ENCODE measurements around the gene ACOT6. TPM values are rescaled to one million over a fixed set of nuclear protein-coding genes. Genes with fewer than 3 reads are reported as not detected.
"Not testable (repeated sequence)": the region's sequence is repeated elsewhere in the genome, so short reads cannot be mapped to it uniquely, and the experiment has no call there.

ACOT6 gene
- total RNA-seq, 1 experiment from 2014 or later = not detected

DNA sequence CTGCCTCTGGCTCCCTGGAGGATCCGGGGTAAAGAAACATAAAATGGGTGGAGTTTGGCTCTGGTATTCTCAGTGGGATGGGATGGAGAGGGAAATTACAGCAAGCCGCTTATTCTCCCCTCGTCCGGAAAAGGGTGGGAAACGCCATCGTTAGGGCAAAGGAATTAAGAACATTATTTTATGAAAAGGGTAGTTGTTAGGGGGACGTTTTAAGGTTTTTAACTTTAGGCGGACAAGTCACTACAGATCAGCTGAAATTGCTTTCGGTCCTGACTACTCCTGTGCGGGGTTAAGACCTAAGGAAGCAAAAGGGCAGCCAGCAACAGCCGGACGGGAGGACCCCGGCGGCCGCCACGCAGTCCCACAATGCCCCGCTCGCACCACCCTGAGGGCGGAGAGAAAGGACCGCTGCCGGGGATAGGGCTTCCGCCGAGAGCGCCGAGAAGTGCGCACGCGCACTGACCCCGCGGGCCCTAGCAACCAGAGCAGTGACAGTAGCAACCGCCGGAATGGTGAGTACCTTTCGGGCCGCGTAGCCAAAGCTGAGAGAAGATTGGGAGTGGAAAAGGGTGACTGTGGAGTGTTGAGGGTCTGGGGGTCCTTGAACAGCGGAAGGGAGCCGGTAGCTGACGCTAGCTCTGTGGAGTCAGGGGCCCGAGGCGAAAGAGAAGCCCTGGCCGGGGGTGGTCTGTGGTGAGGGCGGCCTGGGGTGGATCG is 32.4 kb downstream of the ACOT6 start, which contains the start of gene DNAL1:
Gene DNAL1 (plus strand): TSS at position 456 of the 717 bp plus-strand sequence. CDS start 54 bp downstream, at position 510.
- peak; percentile 91 for DNase-seq (ENCODE audit: low read depth)

DNA sequence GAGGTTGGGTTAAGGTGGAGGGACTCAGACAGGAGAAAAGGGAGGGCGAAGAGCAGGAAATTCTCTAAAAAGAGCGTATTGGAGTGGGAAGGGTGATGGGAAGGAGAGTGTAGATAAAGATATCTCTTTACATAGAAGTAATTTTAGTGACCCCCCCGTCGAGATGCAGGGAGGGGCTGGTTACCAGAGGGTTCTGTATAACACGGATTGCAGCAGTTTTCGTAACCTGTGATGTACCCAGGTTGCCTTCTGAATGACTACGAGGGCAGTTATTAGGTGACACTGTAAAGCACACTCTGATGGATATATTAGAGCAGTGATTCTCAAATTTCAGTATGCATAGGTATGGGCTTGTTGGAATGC is 32.9 kb downstream of the ACOT6 start:
- no peak for DNase-seq (ENCODE audit: low read depth)

DNA sequence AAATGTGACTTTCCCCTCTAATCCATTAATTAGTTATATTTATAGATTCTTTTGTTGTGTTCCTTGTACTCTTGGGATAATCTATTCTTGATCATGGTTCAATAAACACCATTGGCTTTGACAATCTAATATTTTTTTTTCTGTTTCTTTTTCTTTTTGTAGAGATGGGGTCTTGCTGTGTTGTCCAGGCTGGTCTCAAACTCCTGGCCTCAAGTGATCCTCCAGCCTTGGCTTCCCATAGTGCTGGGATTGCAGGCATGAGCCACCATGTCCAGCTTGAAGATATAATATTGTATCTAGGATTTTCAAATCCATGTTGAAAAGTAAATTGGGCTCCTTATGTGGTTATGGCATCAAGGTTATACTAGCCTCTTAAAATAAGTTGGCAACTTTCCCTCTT is 38.7 kb downstream of the ACOT6 start:
- no peak for DNase-seq (ENCODE audit: low read depth)

DNA sequence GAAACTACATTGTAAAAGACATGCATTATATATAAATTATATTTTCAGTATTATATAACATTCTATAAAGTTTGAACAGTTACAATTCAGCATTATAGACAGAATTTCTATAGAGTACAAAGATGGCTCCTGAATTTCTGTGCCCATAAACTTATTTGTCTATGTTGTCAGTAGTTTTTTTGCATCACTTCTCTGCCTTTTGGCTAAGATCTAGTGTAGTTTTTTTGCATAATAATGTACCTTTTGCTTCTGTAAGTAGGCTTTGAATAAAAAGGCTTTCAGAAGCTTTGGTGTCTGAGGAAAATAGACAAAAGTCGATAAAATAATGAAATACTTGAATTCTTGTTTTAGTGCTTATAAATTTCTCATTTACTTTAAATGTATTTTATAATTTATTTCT is 43.5 kb downstream of the ACOT6 start:
- DNase-seq (ENCODE audit: low read depth) = no peak

DNA sequence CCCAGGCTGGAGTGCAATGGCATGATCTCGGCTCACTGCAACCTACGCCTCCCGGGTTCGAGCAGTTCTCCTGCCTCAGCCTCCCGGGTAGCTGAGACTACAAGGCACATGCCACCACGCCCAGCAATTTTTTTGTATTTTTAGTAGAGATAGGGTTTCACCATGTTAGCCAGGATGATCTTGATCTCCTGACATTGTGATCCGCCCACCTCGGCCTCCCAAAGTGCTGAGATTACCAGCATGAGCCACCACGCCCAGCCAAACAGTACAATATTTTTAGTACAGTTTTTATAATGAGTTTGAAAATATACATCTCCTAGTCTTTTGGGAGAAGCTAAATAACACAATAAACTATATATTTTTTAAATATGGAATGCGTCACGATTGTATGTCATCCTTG is 46.9 kb downstream of the ACOT6 start:
- DNase-seq (ENCODE audit: low read depth) = not testable (repeated sequence)

DNA sequence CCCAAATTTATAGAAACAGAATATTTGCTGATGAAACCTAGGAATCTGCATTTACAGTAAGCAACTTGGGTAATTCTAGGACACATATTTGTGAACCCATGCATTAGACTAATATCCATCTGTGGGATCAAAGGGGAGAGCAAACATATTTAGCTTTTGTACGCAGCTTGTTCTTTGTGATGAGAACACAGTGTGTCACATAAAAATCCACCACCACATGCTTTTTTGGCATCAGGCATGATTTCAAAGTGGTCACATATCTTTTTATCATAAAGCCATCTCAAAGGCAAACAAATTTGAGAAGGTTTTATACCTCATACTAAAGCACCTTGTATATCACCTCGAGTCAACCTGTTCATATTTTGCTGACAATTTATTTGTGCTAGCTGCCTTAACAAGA is 48.2 kb downstream of the ACOT6 start:
- DNase-seq (ENCODE audit: low read depth) = no peak

- no peak for DNase-seq (ENCODE audit: low read depth)
Observed at GRCh38 chr14:73661872-73662271, 49.6 kb downstream of the ACOT6 start.

DNA sequence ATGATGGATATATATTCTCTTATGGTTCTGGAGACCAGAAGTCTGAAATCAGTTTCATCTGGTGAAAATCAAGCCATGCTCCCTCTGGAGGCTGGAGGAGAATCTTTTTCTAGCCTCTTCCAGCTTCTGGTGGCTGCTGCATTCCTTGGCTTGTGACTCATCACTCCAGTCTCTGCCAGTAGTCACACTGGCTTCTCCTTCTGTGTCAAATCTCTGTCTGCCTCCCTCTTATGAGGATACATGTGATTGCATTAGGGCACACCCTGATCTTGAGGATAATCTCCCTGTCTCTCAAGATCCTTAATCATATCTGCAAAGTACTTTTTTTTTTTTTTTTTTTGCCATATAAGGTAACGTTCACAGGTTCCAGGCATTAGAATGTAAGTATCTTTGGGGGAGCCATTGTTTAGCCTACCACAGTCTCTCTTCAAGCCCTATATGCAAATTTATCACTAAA is 50.2 kb downstream of the ACOT6 start:
- DNase-seq (ENCODE audit: low read depth) = peak; percentile 94

DNA sequence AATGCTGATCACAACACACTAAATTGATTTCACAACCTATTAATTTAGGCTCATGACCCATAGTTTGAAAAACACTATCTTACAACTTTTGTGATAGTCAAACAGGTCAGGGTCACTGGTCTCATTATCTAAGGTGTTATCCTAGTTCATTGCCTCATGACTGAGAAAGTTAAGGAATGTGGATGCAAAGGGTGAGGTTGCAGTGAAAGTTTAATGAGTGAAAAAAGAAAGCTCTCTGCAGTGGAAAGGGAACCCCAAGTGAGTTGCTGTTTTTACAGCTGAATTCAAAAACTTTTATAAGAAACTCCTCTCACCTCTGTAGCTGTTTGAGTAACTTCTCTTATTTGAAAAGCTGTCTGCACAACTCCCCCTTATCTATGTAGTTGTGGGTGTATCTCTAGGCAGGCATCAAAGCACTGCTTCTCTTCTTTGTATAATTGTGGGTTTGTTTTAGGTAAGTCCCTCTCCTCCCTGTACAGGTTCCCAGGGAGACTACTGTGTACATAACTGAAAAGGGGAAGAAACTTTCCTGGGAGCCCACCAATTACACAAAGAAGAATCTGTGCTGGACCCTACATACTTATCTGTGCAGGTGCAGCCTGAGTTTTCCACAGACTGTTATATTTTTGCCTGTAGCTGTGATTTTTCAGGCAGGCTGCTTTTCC is 51.4 kb downstream of the ACOT6 start:
- DNase-seq (ENCODE audit: low read depth) = no peak

- no peak for DNase-seq (ENCODE audit: low read depth)
Observed at GRCh38 chr14:73665130-73665529, 52.8 kb downstream of the ACOT6 start.

DNA sequence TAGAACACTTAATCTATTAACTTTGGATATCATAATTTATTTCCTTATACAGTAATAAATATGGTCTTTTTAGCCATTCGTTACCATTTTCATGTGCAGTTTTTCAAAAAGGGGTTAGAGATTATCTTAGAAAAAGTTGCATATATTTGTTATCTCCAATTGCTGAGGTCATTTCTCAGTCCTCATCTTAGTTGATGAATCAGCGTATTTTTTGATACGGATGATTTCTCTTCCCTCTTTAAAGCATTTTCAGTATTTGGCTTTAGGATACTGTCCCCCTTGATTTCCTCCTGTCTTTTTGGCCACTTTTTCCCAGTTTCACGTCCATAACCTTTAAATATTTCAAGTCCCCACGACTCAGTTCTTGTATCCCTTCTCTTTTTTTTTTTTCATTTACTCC is 54.3 kb downstream of the ACOT6 start:
- no peak for DNase-seq (ENCODE audit: low read depth)

DNA sequence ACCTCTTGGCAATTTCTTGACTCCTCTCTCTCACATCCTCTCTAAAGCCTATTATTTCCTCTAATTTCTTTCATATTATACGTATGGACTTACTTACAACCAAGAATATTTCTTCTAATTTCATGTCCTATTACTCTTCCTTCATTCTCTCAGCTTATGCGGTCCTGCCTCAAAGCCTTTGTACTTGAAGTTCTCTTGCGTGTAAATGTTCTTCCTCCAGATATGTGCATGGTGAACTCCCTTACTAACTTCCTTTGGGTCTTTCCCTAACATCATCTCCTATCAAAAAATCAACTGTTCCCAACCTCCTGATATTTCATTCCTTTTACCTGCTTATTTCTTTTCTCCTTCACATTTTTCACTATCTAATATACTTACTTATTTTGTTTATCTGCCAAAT is 55.5 kb downstream of the ACOT6 start:
- DNase-seq (ENCODE audit: low read depth) = no peak

Other genes starting within 250 kb of the ACOT6 start
- gene NUMB, start 154.0 kb upstream of the ACOT6 start, total RNA-seq (2014; rRNA removed; shearing (Covaris generic)) = 15.2 and 21.8 TPM in 2 replicates
- gene RIOX1, start 121.6 kb upstream of the ACOT6 start, total RNA-seq (2014; rRNA removed; shearing (Covaris generic)) = 7.2 and 14.1 TPM in 2 replicates
- gene ACOT1, start 75.4 kb upstream of the ACOT6 start, total RNA-seq (2014; rRNA removed; shearing (Covaris generic)) = 2.1 and 2.8 TPM in 2 replicates
- gene HEATR4, start 53.6 kb upstream of the ACOT6 start, total RNA-seq (2014; rRNA removed; shearing (Covaris generic)) = 0.02 TPM in 1 of 2 replicates, not detected in the other
- gene ACOT2, start 43.3 kb upstream of the ACOT6 start, total RNA-seq (2014; rRNA removed; shearing (Covaris generic)) = 18.5 and 26.1 TPM in 2 replicates
- 0.15 TPM in 1 of 2 replicates, not detected in the other for gene ACOT4, start 20.6 kb upstream of the ACOT6 start, total RNA-seq (2014; rRNA removed; shearing (Covaris generic))
- 3.2 and 20.6 TPM in 2 replicates for gene DNAL1, start 32.5 kb downstream of the ACOT6 start, total RNA-seq (2014; rRNA removed; shearing (Covaris generic))
- gene PNMA1, start 101.9 kb downstream of the ACOT6 start, total RNA-seq (2014; rRNA removed; shearing (Covaris generic)) = 8.6 and 16.8 TPM in 2 replicates
- 3.8 and 5.0 TPM in 2 replicates for gene PTGR2, start 239.3 kb downstream of the ACOT6 start, total RNA-seq (2014; rRNA removed; shearing (Covaris generic))